ENCODE measurements around the gene NR1H2. TPM values are rescaled to one million over a fixed set of nuclear protein-coding genes. Genes with fewer than 3 reads are reported as not detected.

Gene NR1H2
- total and polyA plus RNA-seq, 8 donors: 26.7 to 78.4 (median 33.7) TPM

DNA sequence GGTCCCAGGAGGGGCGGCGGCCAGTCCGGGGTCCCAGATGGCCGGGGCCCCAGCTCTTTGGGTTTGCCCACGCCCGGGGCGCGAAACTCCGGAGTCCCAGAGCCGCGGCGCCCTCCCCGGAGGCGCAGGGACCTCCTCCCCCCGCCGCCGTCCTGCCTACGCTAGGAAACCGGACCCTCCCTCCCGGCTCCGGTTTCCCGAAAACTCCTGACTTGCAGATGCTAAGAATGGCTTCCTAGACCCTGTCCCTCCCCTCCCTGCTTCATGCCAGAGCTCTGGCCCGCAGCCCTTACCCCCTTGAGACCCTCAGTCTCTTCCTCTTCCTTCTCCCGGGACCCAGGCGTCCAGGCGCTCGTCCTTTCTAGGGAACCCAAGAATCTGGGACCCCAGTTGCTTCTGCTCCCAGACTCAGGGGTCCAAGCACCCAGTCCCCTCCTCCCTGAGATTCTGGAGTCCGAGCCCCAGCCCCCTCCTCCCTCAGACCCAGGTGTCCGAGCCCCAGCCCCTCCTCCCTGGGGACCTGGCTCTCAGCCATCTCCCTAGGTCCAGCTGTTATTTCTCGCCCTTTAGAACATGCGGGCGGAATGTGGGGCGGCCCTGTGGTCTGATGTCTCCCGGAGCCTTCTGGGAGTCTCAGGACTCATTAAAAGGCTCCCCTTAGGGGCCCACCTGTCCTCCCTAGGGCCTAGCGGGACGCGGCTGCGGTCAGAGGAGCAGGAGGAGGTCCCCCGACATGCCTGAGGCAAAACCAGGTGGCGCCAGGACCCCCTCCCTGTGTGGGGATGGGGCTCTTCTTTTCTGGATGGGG lies 56.2 kb downstream of the NR1H2 start, which contains the start of gene MYBPC2:
Gene MYBPC2, plus strand, starts transcription at position 672 of the 808 bp plus-strand sequence. Its CDS starts 62 bp downstream, at position 734.
- peaks cover 5 to 21% of the 10 kb centered on the region in 2 donors for H3K4me1 ChIP-seq
- no peaks in the 10 kb centered on the region for H3K9me3 ChIP-seq
- no peaks in the 10 kb centered on the region for H3K36me3 ChIP-seq
- peak within 1 kb of the TSS; percentile 55 to 66 for H3K4me3 ChIP-seq
- TF ChIP-seq, protein P1, sequence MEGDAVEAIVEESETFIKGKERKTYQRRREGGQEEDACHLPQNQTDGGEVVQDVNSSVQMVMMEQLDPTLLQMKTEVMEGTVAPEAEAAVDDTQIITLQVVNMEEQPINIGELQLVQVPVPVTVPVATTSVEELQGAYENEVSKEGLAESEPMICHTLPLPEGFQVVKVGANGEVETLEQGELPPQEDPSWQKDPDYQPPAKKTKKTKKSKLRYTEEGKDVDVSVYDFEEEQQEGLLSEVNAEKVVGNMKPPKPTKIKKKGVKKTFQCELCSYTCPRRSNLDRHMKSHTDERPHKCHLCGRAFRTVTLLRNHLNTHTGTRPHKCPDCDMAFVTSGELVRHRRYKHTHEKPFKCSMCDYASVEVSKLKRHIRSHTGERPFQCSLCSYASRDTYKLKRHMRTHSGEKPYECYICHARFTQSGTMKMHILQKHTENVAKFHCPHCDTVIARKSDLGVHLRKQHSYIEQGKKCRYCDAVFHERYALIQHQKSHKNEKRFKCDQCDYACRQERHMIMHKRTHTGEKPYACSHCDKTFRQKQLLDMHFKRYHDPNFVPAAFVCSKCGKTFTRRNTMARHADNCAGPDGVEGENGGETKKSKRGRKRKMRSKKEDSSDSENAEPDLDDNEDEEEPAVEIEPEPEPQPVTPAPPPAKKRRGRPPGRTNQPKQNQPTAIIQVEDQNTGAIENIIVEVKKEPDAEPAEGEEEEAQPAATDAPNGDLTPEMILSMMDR (IDR thresholded peaks at IDR 0.05): no peak
- intact Hi-C loops (cut with DNase I): no loop called here
- ATAC-seq: peak; percentile 21
- H3K27me3 ChIP-seq: peaks cover 0 to 41% of the 10 kb centered on the region in 2 donors
- peak within 1 kb of the TSS; percentile 40 to 65 for H3K27ac ChIP-seq
- DNase-seq: peak in 1 of 4 donors; percentile 63

Other genes with a start within 250 kb of the NR1H2 start
- not detected for gene IZUMO2, start 213.2 kb upstream of the NR1H2 start, total RNA-seq
- gene IZUMO2, start 213.2 kb upstream of the NR1H2 start, polyA plus RNA-seq (ENCODE audit: insufficient read length in 6 of 6): 1 to 10 TPM in 5 of 6 donors, under 1 TPM in 1; 0.82 to 1.8 (median 1.1) TPM
- gene MYH14, start 172.8 kb upstream of the NR1H2 start, total RNA-seq: 100 to 1,000 TPM; 101 to 195 TPM
- 10 to 100 TPM; 46.0 to 69.2 (median 47.4) TPM for gene MYH14, start 172.8 kb upstream of the NR1H2 start, polyA plus RNA-seq (ENCODE audit: insufficient read length in 6 of 6)
- gene KCNC3, start 47.1 kb upstream of the NR1H2 start, total RNA-seq: 10 to 100 TPM in 1 of 2 donors, 1 to 10 TPM in 1; 8.5 to 14.7 TPM
- gene KCNC3, start 47.1 kb upstream of the NR1H2 start, polyA plus RNA-seq (ENCODE audit: insufficient read length in 6 of 6): 10 to 100 TPM; 20.3 to 29.8 (median 25.3) TPM
- 1,000 to 10,000 TPM; 1,284 to 3,296 TPM for gene NAPSA, start 10.8 kb upstream of the NR1H2 start, total RNA-seq
- gene NAPSA, start 10.8 kb upstream of the NR1H2 start, polyA plus RNA-seq (ENCODE audit: insufficient read length in 6 of 6): 10 to 100 TPM; 21.2 to 49.3 (median 32.2) TPM
- 10 to 100 TPM; 38.3 to 58.3 TPM for gene POLD1, start 7.9 kb downstream of the NR1H2 start, total RNA-seq
- gene POLD1, start 7.9 kb downstream of the NR1H2 start, polyA plus RNA-seq (ENCODE audit: insufficient read length in 6 of 6): 10 to 100 TPM; 26.0 to 41.7 (median 34.6) TPM
- under 1 TPM; 0.32 to 0.34 TPM for gene SPIB, start 42.5 kb downstream of the NR1H2 start, total RNA-seq
- gene SPIB, start 42.5 kb downstream of the NR1H2 start, polyA plus RNA-seq (ENCODE audit: insufficient read length in 6 of 6): under 1 TPM; 0.28 to 0.66 (median 0.56) TPM
- gene MYBPC2, start 56.4 kb downstream of the NR1H2 start, total RNA-seq: under 1 TPM in 1 of 2 donors, not detected in 1; 0.16 TPM
- under 1 TPM in 5 of 6 donors, not detected in 1; 0.06 to 0.70 (median 0.25) TPM for gene MYBPC2, start 56.4 kb downstream of the NR1H2 start, polyA plus RNA-seq (ENCODE audit: insufficient read length in 6 of 6)
- 100 to 1,000 TPM; 126 to 157 TPM for gene EMC10, start 100.0 kb downstream of the NR1H2 start, total RNA-seq
- gene EMC10, start 100.0 kb downstream of the NR1H2 start, polyA plus RNA-seq (ENCODE audit: insufficient read length in 6 of 6): 10 to 100 TPM; 72.3 to 99.7 (median 83.6) TPM
- gene GARIN5A, start 100.4 kb downstream of the NR1H2 start, total RNA-seq: 1 to 10 TPM; 2.6 to 4.3 TPM
- gene GARIN5A, start 100.4 kb downstream of the NR1H2 start, polyA plus RNA-seq (ENCODE audit: insufficient read length in 6 of 6): 1 to 10 TPM; 3.4 to 5.4 (median 4.2) TPM
- gene JOSD2, start 134.7 kb downstream of the NR1H2 start, total RNA-seq: 10 to 100 TPM; 44.1 to 52.0 TPM
- gene JOSD2, start 134.7 kb downstream of the NR1H2 start, polyA plus RNA-seq (ENCODE audit: insufficient read length in 6 of 6): 10 to 100 TPM; 16.0 to 27.2 (median 19.5) TPM
- not detected for gene ASPDH, start 137.5 kb downstream of the NR1H2 start, total RNA-seq
- 1 to 10 TPM in 5 of 6 donors, under 1 TPM in 1; 0.74 to 2.6 (median 1.3) TPM for gene ASPDH, start 137.5 kb downstream of the NR1H2 start, polyA plus RNA-seq (ENCODE audit: insufficient read length in 6 of 6)
- 1 to 10 TPM; 2.8 to 3.2 TPM for gene LRRC4B, start 192.0 kb downstream of the NR1H2 start, total RNA-seq
- gene LRRC4B, start 192.0 kb downstream of the NR1H2 start, polyA plus RNA-seq (ENCODE audit: insufficient read length in 6 of 6): 10 to 100 TPM in 5 of 6 donors, 1 to 10 TPM in 1; 9.0 to 14.3 (median 11.1) TPM

Data from left lung (tissue), 10 donors.